ENCODE measurements around the gene C20orf144.
A peak's percentile ranks its signal among the peaks of the same experiment; 100 is the strongest.
"Not testable (repeated sequence)": the region's sequence is repeated elsewhere in the genome, so short reads cannot be mapped to it uniquely, and the experiment has no call there.

Gene C20orf144

DNA sequence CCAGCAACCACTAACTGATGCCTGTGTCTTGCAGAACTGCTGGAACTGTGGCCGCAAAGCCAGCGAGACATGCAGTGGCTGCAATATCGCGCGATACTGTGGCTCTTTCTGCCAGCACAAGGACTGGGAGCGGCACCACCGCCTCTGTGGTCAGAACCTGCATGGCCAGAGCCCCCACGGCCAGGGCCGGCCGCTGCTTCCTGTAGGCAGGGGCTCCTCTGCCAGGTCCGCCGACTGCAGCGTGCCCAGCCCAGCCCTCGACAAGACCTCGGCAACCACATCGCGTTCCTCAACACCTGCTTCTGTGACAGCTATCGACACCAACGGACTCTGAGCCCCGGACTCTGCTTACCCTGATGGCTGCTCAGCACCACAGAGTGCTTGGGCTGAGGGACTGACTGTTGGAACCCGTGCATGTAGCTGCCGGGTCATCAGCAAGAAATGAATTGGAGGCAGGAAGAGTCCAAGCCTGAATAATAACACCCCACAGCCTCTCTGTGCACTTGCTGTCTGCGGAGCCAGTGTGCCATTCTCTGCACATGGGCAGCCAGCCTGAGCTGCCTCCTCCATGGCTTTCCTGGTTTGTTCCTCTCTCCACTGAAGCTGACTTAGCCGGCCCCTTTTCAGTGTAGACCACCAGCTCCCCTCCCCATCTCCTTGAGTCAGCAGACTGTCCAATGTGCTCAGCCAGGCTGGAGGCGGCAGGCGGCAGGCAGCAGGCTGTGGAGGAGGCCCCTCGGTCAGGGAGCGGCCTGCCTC lies 17.6 kb upstream of the C20orf144 start:
- Histone ChIP-seq H3K9ac (no peak overlapping the region), H4K20me1 (ENCODE audit: insufficient read depth) (no peaks in the 10 kb centered on the region), H3K36me3 (ENCODE audit: insufficient read depth) (no peaks in the 10 kb centered on the region), H3K4me2 (no peak overlapping the region), H3K79me2 (ENCODE audit: insufficient read depth, low read depth) (no peaks in the 10 kb centered on the region), H3K27me3 (ENCODE audit: insufficient read depth, low read depth) (no peaks in the 10 kb centered on the region), H3K4me3 (IDR thresholded peaks at IDR 0.05; ENCODE audit: insufficient read depth, low read depth, low read length) (no peak overlapping the region), H2AFZ (ENCODE audit: low read depth) (no peak overlapping the region), H3K4me1 (ENCODE audit: low read depth, poor library complexity, severe bottlenecking) (peaks cover 43% of the 10 kb centered on the region), H3K27ac (no peak overlapping the region)
- TF ChIP-seq, protein P1, sequence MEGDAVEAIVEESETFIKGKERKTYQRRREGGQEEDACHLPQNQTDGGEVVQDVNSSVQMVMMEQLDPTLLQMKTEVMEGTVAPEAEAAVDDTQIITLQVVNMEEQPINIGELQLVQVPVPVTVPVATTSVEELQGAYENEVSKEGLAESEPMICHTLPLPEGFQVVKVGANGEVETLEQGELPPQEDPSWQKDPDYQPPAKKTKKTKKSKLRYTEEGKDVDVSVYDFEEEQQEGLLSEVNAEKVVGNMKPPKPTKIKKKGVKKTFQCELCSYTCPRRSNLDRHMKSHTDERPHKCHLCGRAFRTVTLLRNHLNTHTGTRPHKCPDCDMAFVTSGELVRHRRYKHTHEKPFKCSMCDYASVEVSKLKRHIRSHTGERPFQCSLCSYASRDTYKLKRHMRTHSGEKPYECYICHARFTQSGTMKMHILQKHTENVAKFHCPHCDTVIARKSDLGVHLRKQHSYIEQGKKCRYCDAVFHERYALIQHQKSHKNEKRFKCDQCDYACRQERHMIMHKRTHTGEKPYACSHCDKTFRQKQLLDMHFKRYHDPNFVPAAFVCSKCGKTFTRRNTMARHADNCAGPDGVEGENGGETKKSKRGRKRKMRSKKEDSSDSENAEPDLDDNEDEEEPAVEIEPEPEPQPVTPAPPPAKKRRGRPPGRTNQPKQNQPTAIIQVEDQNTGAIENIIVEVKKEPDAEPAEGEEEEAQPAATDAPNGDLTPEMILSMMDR (conservative IDR thresholded peaks at IDR 0.05; ENCODE audit: low read depth, low read length), result no peak

DNA sequence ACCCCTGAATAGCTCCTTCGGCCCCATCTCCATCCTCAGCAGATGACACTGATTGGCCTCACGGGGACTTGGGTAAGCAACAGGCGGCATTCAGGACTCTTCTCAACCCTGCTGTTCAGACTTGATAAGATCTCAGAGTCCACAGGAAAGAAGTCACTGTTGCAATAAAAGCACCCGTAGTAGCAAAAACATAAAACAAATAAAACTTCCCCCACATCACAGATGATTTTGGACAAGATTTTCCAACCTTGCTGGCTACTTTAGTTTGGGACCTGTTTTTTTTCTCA lies 17.1 kb upstream of the C20orf144 start:
- Histone ChIP-seq H3K36me3 (ENCODE audit: insufficient read depth) (no peaks in the 10 kb centered on the region), H3K27ac (no peak overlapping the region), H3K79me2 (ENCODE audit: insufficient read depth, low read depth) (no peaks in the 10 kb centered on the region), H4K20me1 (ENCODE audit: insufficient read depth) (no peaks in the 10 kb centered on the region), H3K9ac (no peak overlapping the region), H3K27me3 (ENCODE audit: insufficient read depth, low read depth) (no peaks in the 10 kb centered on the region), H3K4me3 (IDR thresholded peaks at IDR 0.05; ENCODE audit: insufficient read depth, low read depth, low read length) (no peak overlapping the region), H3K4me1 (ENCODE audit: low read depth, poor library complexity, severe bottlenecking) (peaks cover 48% of the 10 kb centered on the region), H2AFZ (ENCODE audit: low read depth) (no peak overlapping the region), H3K4me2 (no peak overlapping the region; the same call in 1 of the 2 replicates)
- TF ChIP-seq, protein P1 (conservative IDR thresholded peaks at IDR 0.05; ENCODE audit: low read depth, low read length), result no peak

DNA sequence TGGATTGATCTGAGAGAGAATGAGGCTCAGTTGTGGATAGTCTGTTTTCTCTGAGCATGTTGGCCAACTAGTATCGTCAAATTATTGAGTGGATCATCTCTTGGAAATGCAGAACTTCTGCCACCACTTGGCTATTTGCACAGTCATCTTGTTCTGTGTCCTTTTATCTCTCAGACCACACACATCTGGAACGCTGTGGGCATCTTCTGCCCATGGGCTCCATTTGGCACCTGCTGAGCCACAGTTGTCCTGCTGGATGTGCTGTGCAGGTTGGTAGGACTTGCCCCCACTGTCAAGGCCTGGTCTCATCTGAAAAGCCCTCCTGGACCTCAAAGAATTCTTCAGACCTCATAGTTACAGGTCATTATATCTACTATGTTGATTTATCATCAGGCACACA lies 16.7 kb upstream of the C20orf144 start:
- Histone ChIP-seq H3K27me3 (ENCODE audit: insufficient read depth, low read depth) (no peaks in the 10 kb centered on the region), H3K79me2 (ENCODE audit: insufficient read depth, low read depth) (no peaks in the 10 kb centered on the region), H3K36me3 (ENCODE audit: insufficient read depth) (no peaks in the 10 kb centered on the region), H3K4me1 (ENCODE audit: low read depth, poor library complexity, severe bottlenecking) (peaks cover 52% of the 10 kb centered on the region), H2AFZ (ENCODE audit: low read depth) (no peak overlapping the region), H3K4me2 (no peak overlapping the region; the same call in 1 of the 2 replicates), H4K20me1 (ENCODE audit: insufficient read depth) (no peaks in the 10 kb centered on the region), H3K9ac (no peak overlapping the region), H3K4me3 (IDR thresholded peaks at IDR 0.05; ENCODE audit: insufficient read depth, low read depth, low read length) (no peak overlapping the region), H3K27ac (no peak overlapping the region)
- TF ChIP-seq, protein P1 (conservative IDR thresholded peaks at IDR 0.05; ENCODE audit: low read depth, low read length), result no peak

DNA sequence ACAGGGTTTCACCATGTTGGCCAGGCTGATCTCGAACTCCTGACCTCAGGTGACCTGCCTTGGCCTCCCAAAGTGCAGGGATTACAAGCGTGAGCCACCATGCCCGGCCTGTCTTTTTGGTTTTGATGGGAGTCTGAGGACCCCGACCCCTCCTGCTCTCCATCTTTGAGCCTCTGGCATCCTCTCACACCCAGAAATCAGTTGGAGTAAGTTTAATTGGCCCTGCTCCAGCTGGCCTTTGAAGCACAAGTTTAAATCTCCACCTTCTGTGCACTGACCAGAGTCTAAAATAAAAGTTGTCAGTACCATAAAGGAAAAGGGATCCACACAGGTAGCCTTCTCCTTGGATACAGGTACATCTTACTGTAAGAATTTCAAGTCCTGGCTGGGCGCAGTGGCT lies 15.9 kb upstream of the C20orf144 start:
- Histone ChIP-seq H3K4me2 (peak overlapping the region; percentile 84; the same call in 1 of the 2 replicates), H3K27ac (peak overlapping the region; percentile 74), H3K9ac (no peak overlapping the region), H4K20me1 (ENCODE audit: insufficient read depth) (no peaks in the 10 kb centered on the region), H3K4me3 (IDR thresholded peaks at IDR 0.05; ENCODE audit: insufficient read depth, low read depth, low read length) (no peak overlapping the region), H3K36me3 (ENCODE audit: insufficient read depth) (no peaks in the 10 kb centered on the region), H3K27me3 (ENCODE audit: insufficient read depth, low read depth) (no peaks in the 10 kb centered on the region), H2AFZ (ENCODE audit: low read depth) (no peak overlapping the region), H3K4me1 (ENCODE audit: low read depth, poor library complexity, severe bottlenecking) (peaks cover 60% of the 10 kb centered on the region), H3K79me2 (ENCODE audit: insufficient read depth, low read depth) (no peaks in the 10 kb centered on the region)
- TF ChIP-seq, protein P1 (conservative IDR thresholded peaks at IDR 0.05; ENCODE audit: low read depth, low read length), result no peak

DNA sequence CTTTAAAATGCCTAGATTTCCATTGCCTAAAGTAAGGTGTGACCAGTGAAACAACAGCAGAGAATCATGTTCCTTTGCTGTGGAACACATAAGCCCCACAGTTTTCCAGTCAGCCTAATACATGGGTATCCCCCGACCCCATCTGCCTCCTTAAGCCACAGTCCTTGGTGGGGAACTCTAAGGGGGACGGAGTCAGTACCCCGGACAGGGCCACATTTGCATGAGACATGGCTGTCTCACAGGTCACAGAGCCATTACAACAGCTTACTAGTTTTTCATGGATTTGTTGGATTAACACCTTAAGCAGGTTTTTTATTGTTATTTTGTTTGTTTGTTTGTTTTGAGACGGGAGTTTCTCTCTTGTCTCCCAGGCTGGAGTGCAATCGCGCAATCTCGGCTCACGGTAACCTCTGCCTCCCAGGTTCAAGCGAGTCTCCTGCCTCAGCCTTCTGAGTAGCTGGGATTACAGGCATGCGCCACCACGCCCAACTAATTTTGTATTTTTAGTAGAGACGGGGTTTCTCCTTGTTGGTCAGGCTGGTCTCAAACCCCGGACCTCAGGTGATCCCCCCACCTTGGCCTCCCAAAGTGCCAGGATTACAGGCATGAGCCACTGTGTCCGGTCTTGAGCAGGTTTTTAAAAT lies 15.0 kb upstream of the C20orf144 start:
- not testable (repeated sequence) for H3K36me3 ChIP-seq (ENCODE audit: insufficient read depth); H4K20me1 ChIP-seq (ENCODE audit: insufficient read depth); H3K79me2 ChIP-seq (ENCODE audit: insufficient read depth, low read depth); H3K27me3 ChIP-seq (ENCODE audit: insufficient read depth, low read depth); H3K4me3 ChIP-seq (IDR thresholded peaks at IDR 0.05; ENCODE audit: insufficient read depth, low read depth, low read length)
- H3K4me1 ChIP-seq (ENCODE audit: low read depth, poor library complexity, severe bottlenecking), result peaks cover 69% of the 10 kb centered on the region
- H2AFZ ChIP-seq (ENCODE audit: low read depth), result peak overlapping the region; percentile 4; the same call in 1 of the 2 replicates
- H3K4me2 ChIP-seq, result peak overlapping the region; percentile 84
- peak overlapping the region; percentile 26; the same call in 1 of the 2 replicates for H3K9ac ChIP-seq
- peak overlapping the region; percentile 74 for H3K27ac ChIP-seq

Measured in KMS-11 (cell line).